ENCODE results near the gene ABLIM1.

GRCh38 chr10:114481055-114481454, 177.0 kb downstream of the ABLIM1 start:
- TF ChIP-seq, protein P1, sequence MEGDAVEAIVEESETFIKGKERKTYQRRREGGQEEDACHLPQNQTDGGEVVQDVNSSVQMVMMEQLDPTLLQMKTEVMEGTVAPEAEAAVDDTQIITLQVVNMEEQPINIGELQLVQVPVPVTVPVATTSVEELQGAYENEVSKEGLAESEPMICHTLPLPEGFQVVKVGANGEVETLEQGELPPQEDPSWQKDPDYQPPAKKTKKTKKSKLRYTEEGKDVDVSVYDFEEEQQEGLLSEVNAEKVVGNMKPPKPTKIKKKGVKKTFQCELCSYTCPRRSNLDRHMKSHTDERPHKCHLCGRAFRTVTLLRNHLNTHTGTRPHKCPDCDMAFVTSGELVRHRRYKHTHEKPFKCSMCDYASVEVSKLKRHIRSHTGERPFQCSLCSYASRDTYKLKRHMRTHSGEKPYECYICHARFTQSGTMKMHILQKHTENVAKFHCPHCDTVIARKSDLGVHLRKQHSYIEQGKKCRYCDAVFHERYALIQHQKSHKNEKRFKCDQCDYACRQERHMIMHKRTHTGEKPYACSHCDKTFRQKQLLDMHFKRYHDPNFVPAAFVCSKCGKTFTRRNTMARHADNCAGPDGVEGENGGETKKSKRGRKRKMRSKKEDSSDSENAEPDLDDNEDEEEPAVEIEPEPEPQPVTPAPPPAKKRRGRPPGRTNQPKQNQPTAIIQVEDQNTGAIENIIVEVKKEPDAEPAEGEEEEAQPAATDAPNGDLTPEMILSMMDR (conservative IDR thresholded peaks at IDR 0.05 in 1 of 2, IDR thresholded peaks at IDR 0.05 in 1 of 2; ENCODE audit: low read depth in 1 of 2, low read length in 2 of 2), result no peak
- TF ChIP-seq EZH2 (IDR thresholded peaks at IDR 0.05; ENCODE audit: low read length, missing control alignments), result no peak

Measured in fibroblast of lung (primary cell).